ENCODE results near the gene JHY.
"Not testable (repeated sequence)": the region's sequence is repeated elsewhere in the genome, so short reads cannot be mapped to it uniquely, and the experiment has no call there.

The JHY gene

DNA sequence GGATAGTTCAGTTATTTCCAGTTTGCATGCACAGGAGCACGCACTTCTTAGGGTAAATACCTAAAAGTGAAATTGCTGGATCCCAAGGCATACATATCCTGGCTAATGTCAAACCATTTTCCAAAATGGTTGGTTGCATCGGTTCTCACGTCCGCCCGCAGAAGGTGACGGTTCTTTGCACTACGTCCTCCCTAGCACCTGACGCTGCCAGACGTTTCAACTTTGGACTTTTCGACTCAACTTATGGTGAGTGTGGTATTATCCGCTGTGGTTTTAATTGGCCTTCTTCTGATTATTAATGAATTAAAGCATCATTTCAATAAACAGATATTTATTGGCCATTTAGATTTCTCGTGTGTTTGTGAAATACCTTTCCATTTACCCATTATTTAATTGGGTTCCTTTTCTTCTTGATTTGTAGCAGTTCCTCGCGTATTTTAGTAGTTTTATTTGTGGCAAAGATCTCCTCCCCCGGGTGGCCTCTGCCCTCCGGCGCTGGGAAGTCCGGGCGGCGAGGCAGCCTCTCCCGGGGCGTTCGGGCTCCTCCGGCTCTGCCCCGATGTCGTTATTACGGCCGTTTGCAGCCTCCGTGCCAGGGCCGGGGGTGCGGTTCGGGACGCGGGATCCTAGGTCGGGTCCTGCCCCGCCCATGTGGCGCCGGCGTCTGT lies at the start of gene JHY:
JHY (plus strand) TSS at position 571 of the 668 bp plus-strand sequence. CDS start 3,091 bp downstream, outside the sequence.
- DNase-seq: peak in 5 of 56 donors; percentile 24 to 47 (median 32)

DNA sequence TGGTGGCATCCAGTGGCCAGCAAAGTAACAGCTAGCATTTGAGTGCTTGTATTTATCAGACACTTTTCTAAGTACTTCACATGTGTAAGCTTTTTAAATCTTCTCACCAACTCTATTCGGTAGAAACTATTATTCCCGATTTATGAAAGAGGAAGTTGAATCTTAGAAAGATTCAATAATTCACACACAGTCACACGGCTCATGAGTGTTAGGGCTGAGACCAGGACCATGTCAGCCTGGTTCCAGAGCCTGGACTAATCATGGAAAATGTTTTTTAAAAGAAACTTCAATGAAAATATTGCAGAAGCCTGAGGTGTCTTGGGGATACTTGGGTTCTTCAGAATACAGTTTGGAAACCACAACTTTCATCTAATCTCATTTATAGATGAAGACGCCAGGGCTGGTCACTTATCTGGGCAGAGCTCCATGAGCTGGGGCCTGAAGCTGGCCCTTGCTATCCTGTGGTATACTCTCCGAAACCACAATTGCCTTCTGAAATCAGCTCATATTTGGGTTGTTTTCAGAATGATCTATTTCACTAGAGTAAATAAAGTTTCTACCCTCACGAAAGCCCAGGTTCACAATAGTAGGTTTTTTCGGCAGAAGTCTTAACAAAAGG lies 48.6 kb upstream of the JHY start:
- no peak for DNase-seq

DNA sequence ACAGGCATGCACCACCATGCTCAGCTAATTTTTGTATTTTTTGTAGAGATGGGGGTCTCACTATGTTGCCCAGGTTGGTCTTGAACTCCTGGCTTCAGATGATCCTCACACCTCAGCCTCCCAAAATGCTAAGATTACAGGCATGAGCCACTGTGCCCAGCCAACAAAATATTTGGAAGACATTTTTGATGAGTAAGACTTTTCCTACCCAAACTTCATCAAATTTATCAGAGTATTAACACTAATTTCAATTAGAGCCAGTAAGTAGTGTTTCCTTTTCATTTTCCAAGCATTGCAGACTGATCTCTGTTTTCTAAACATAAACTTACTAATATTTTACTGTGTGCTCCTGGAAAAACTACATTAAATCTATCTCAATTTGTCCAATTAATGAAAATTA lies 45.6 kb upstream of the JHY start:
- no peak for DNase-seq

DNA sequence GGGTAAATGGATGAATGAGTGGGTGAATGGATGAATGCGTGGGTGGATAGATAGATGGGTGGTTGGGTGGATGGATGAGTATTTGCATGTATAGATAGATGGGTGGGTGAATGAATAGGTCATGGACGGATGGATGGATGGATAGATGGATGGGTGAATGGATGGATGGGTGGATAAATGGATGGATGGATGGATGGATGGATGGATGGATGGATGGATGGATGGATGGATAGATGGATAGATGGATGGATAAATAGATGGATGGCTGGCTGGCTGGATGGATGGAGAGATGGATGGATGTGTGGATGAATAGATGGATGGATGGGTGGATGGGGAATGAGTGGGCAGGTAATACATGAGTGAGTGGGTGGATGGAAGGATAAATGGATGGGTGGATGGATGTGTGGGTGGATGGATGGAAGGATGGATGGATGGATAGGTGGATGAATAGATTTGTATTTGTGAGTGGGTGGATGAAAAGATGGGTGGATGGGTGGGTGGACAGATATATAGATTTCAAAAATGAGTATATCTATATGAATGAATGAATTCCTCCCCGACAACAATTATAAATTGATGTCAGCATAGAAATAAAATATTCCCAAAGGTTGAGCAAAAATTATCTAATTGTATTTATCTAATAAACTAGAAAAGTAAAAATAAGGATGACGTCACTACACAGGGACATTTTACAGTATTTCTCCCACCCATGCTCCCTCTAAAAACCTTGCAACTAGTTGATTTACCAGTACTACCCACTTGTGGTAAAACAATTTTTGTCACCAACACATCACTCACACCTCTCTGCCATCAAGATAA lies 44.8 kb upstream of the JHY start:
- DNase-seq: no peak

DNA sequence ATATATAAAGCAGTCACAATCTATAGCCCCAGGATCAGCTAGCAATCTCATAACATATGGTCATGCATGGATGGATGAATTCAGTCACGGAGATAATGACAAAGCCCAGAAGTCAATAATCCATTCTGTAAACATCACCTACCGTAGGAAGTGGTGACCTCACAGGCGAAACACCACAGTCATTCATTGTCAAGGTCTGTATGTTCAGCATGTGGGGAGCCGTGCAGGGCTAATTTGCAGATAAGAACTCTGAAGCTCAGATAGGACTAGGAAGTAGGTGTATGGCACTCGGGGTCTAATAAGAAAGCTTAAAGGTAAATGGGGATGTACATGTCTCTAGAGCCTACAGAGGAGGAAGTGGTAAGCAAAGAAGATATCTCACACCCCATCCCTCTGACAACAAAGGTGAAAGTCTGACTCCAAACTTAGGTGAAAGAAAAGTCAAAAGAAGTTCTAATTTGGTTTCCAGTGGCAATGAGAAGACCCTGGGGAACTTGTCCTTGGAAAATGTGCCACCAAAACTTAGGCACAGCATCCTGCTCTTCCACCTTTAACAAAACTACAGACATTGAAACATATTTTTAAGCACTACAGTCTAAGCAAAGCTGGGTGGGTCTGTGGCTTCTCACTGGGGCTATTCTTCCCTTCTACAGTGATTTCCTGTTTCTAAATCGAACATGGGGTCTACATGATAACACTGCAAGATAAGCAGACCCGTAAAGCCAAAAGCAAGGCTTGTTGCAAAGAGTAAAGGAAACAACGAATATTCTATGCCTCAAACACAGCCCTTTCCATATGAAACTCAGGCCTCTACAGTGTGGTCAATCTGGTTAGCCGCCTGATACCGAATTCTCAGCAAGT lies 39.0 kb upstream of the JHY start:
- no peak for DNase-seq

DNA sequence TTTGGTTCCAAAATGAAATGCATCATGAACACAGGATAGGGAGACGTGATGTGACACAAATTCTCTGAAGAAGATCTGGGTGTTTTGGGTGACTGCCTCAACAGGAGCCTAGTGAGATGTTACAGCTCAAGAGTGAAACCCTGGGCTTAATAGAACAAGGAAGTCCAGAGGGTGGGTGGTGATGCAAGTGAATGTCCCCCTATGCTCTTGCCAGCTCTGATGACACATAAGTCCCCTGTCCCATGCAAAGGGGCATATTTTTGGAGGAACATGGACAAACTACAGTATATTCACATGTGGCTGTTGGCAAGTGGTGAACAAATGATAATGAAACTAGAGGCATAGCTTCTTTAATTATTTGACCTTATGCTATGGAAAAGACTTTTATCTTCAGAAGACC lies 35.1 kb upstream of the JHY start:
- DNase-seq: no peak

DNA sequence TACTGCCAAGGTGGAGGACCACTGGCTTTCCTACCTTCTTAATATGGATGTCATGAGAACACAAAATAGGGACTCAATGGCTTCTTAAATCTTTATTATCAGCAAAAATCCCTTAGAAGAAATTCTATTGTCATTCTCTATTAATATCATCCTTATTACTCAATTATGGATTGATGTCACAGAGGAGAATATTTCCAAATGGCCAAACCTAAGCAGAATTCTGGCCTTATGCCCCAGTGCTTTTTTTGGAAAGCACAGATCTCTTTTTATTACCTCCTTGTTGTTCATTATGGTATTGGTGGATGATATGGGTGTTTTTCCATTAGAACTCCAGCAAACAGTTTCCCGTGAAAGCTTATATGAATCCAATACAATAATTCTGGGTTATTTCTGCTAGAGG lies 34.4 kb upstream of the JHY start:
- no peak for DNase-seq

DNA sequence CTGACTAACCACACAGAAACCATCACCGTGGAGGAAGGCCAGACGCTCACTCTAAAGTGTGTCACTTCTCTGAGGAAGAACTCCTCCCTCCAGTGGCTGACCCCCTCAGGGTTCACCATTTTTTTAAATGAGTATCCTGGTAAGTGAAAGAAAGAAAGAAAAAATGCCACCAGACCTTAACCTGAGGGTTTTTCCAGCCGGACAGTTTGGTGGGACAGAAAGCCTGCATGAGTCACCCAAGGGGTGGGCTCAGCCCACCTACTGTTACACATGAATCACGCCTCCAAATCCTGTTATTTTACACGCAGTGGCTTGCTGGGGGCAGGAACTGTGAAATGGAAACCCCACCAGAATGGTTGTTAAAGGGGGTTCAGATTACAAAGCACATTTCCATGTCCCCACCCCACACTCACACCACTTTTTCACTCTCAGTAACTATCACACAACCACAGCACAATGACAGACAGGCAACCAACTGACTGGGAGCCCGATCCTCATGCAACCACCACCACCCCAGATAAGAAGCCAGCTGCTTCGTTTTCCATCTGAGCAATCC lies 32.4 kb upstream of the JHY start:
- DNase-seq: no peak

DNA sequence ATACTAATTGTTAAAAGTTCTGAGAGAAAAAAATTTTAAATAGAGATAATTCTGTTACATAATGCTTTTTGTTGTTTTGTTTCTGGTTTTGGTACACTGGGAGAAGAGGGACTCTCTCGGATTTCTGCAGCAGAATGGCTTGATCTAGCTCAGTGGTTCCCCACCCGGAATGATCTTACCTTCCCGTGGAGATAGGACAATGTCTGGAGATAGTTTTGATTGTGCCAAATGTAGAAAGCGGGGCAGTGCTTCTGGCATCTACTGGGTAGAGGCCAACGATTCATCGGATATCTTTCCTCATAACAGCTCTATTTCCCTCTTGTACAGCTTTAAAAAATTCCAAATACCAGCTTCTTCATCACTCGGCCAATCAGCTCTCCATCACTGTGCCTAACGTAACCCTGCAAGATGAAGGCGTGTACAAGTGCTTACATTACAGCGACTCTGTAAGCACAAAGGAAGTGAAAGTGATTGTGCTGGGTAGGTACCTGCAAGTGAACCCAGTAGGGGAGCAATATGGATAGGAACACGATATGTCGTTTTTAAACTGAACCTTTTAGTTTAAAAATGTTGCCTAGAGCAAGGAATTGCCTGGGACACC lies 31.1 kb upstream of the JHY start:
- peak in 5 of 56 donors; percentile 9 to 32 (median 13) for DNase-seq

DNA sequence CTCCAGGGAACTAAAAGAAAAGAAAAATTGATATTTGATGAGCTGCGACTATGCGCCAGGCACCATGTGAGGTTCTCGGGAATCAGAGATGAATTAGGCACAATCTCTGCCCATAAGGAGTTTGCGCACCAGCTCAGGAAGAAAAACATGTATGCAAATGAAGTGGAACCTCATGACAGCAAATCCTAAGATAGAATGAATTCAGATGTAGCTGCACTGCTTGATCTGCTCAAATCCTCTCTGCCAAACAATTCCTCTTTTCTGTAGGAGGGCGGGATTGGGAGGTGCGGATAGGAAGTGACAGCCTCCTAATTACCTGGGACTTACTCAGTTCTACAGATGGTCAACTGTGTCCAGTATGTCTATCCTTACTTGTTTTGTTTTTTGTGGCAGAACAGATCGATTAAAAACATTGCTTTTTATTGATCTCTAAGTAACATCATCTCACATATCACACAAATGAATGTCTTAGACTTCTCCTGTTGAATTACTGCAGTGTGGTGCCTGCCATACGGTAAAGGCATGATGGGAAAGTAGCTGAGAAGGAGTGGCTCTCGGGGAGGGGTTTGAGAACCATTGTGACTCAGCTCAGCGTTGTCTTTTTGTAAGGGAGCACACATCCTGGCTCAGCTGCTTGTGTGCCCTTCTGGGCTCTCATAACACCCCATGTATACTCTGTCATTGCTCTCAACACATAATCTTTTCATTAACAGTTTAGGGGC lies 30.3 kb upstream of the JHY start:
- DNase-seq: peak in 31 of 56 donors; percentile 2 to 73 (median 32)

DNA sequence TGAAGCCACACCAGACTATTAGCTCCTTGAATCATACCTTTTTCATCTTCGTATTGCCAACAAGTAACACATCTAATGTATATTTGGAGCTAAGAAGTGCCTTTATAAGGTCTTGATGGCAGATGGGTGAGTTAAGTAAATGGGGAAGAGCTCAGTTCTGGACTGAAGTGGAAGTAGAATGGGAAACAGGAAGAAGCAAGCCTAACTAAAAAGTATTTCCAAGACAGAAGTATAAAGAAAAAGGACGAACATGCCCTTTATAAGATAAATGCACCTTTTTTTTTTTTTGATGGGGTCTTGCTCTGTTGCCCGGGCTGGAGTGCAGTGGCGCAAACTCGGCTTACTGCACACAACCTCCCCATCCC lies 29.8 kb upstream of the JHY start:
- no peak for DNase-seq

DNA sequence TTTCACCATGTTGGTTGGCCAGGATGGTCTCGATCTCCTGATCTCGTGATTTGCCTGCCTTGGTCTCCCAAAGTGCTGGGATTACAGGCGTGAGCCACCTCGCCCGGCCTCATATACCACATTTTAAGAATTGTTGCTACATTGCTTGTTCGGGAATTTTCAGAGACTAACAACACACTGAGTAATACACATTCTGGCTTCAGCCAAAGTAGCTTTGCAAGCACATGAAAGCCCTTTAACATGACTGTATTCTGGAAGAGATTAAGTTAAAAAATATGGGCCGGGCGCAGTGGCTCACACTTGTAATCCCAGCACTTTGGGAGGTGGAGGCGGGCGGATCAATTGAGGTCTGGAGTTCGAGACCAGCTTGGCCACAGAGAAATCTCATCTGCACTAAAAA lies 29.3 kb upstream of the JHY start:
- DNase-seq: no peak

DNA sequence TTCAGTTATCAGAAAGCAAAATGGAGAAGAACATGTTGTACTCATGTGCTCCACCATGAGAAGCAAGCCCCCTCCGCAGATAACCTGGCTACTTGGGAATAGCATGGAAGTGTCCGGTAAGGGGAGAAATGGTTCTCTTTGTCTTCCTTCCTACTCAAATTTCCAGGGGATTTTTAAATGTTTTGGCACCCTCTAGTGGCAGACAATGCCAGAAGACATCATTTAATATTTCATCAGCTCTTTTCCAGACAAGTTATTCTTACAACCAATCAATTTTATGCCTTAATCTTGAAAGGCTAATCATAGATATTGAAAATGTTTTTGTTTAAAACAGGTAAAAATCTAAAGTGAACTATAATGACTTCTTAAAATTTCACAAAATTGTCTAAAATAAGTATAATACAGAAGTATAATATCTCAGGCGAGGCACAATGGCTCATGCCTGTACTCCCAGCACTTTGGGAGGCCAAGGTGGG lies 28.6 kb upstream of the JHY start:
- peak in 25 of 56 donors; percentile 2 to 70 (median 10) for DNase-seq

DNA sequence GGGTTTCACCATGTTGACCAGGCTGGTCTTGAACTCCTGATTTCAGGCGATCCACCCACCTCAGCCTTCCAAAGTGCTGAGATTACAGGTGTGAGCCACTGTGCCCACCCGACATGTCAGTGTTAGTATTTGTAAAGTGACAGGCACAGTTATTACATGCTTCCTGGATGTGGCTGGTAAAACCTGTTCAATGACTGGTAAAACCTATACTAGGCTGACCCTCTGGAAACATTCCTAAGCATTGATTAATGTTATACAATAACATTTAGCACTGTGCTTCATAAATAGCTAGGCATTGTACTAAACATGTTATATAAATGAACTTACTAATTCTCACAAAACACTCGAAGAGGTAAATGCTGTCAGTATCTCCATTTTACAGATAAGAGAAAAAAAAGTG lies 20.9 kb upstream of the JHY start:
- no peak for DNase-seq

DNA sequence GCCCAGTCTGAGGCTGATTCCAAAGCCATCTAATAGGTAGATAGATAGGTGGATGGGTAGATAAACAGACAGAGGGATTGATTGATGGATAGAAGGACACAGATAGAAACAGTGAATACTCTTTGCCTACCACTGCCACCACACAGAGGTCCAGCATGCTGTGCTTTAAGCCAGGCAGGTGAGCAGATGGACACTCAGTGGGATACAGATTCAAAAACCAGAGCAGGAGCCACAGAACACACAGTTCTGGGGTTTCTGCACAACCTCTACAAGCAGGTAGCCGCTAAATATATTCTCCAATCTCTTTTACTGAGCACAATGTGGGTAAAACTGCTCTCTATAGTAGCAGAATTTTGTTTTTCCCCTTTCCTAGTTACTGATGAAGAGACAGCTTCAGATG lies 20.5 kb upstream of the JHY start:
- no peak for DNase-seq

DNA sequence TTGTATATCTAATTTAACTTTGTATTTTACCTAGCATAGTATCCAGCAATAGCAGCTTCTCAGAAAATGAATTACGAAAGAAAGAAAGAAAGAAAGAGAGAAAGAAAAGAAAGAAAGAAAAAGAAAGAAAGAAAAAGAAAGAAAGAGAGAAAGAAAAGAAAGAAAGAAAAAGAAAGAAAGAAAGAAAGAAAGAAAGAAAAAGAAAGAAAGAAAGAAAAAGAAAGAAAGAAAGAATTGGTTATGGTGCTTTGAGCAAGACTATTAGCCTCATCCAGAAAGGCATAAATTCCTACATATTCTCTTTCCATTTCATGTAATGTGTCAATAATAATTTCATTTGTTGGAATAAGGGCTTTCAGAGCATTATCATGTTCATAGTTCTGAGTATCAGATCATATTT lies 19.4 kb upstream of the JHY start:
- DNase-seq: not testable (repeated sequence)

DNA sequence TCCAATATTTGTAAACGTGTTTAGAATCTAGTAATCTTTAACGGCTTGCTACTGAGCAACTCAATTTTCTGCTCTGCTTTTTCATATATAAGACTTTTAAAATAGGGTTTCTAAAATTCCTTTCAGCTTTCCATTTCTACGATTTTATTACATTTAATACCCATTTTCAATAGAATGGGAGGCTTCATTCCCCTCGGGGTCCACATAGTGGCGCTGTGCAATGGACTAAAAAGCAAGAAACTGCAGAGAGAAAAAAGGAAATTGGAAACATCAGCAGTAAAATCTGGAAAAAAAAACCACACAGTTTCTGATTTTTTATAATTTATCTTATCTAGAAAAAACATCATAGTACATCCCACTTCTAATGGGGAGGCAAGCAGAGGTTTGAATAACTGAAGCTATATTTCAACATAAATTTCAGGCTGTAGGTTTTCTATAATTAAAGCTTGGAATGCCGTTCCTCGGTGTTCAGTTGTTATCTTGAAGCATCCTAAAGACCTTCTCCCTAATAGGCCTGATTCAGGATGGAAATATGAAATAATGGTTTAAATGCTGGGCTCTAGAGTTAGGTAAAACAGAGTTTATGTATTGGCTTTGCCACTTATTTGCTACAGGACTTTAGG lies 18.7 kb upstream of the JHY start:
- DNase-seq: peak in 20 of 56 donors; percentile 1 to 73 (median 18)

DNA sequence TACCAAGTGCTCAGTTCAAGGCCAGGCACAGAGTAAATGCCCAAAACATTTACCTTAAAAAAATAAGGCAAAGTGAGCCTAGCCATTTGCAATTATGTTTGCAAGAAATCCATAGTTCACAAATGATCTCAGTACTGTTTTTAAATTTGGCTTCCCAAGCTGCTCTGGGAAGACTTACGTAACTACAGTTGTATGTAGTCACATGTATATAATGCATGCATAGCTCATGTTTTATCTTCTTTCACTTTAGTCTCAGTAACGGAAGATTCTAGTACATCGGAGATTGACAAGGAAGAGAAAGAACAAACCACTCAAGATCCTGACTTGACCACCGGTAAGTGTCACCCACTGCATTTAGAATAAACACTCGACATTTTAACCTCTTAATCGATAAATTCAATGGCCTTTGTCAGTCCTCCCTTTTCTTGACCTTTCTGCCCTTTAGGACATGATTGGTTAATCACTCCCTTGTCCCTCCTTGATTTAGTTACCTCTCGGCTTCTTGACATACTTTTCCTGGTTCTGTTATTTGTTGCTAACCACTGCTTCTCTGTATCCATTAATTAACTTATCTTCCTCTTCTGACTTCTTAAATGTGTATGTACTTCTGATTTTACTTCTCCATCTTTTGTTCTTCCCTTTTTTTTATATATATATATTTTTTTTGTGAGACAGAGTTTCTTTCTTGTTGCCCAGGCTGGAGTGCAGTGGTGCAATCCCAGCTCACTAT lies 18.0 kb upstream of the JHY start:
- no peak for DNase-seq

DNA sequence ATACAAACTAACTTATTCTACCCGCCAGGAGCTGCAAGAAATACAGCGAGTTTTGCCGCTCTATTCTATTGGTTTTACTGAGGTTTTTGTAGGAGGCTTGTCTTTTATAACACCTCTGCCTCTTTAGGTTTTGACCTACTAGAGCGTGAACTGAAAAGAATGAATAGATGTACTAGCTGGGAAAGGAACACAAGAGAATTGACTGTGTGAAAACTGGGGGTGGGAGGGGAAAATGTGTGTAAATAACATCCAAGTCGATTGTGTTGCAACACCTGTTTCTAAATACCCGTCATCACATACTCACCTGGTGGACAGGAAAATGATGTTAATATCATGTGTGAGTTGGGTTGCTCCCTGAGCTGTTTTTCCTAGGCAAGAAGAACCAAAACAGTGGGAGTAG lies 12.9 kb upstream of the JHY start:
- no peak for DNase-seq
